ENCODE data around the gene PDLIM5. TPM values are rescaled to one million over a fixed set of nuclear protein-coding genes. Genes with fewer than 3 reads are reported as not detected.

The PDLIM5 gene
- total RNA-seq, 1 donor from 2014 or later, result 142 TPM

DNA sequence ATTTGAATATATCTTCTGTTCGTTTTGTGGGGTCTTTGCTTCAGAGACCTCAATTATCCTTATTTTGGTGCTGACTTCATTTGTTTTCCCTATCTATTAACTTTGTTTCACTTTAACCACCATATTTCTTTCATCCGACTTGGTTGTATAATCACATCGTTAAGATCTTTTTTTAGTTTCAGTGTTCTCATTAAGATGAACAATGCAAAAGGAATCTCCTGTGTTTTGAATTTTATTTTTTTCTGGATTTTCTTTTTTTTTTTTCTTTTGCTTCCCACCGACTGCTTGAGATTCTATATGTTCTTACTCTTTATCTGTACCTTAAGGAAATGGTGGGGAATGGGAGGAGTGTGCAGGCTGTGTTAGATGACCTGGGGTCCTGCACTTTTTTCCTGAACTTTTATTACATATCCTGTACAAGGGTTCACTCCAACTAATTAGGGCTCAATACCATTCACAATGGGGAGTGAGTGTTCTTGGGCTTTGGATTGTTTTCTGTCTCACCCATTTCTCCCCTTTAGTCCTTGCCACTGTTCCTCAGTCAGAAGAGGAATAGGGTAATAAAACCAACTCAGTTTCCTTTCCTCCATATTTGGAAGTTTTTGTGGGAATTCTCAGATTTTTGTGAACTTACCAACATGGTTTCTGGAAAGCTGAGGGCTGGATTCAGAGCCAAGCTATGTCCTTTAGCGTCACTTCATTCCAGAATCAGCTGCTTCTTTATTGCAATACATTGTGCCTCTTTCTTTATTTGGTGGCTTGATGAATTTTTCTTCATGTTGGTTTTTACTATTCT lies 262.8 kb downstream of the PDLIM5 start:
- ATAC-seq, result no peak

DNA sequence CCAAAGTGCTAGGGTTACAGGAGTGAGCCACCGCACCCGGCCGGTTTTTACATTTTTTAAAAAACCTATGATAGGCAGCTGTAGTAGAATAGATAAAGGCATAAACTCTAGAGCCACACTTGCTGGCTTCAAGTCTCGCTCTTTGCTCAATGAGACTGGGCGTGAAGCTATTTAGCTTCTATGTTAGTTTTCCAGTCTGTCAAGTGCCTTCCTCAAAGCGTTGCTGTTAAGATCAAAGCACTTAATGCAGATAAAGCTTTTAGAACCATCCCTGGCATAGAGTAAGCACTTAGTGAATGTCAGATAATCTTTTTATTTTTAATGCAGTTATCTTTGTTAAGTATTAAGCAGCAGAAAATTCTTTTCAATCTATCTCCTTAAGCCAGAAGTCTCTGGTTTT lies 264.0 kb downstream of the PDLIM5 start:
- no peak for ATAC-seq

Other genes with a start within 250 kb of the PDLIM5 start
- gene SMARCAD1, start 244.1 kb upstream of the PDLIM5 start, total RNA-seq, result 15.3 TPM
- not detected for gene HPGDS, start 109.1 kb upstream of the PDLIM5 start, total RNA-seq